GM21825 (cell line): ENCODE measurements around the gene SLAMF8.
A peak's percentile ranks its signal among the peaks of the same experiment; 100 is the strongest.

Source experiments
- ATAC-seq: cut with Tn5 transposase; IDR thresholded peaks from one replicate; pipeline ENCODE4 v1.9.1; 2021; ENCODE audit warnings: mild to moderate bottlenecking, moderate library complexity; ENCODE audit not compliant: unreplicated experiment

The SLAMF8 gene

GRCh38 chr1:159817276-159818041 is 9.2 kb upstream of the SLAMF8 start:
- no peak for ATAC-seq

- peak; percentile 61 for ATAC-seq
These were observed 5.4 kb upstream of the SLAMF8 start for GRCh38 chr1:159821171-159821867.

GRCh38 chr1:159823406-159823805 is 3.3 kb upstream of the SLAMF8 start:
- ATAC-seq = no peak

GRCh38 chr1:159825564-159825963 is 1.1 kb upstream of the SLAMF8 start:
- no peak for ATAC-seq

- ATAC-seq = no peak
These were observed 423 bp downstream of the SLAMF8 start for GRCh38 chr1:159827102-159827490.

GRCh38 chr1:159827549-159827948 is 876 bp downstream of the SLAMF8 start:
- no peak for ATAC-seq

GRCh38 chr1:159828176-159828575 is 1.5 kb downstream of the SLAMF8 start:
- ATAC-seq = no peak

- no peak for ATAC-seq
These were observed 2.1 kb downstream of the SLAMF8 start for GRCh38 chr1:159828581-159829272.

- ATAC-seq = peak; percentile 81
These were observed 2.6 kb downstream of the SLAMF8 start for GRCh38 chr1:159829273-159829634.

GRCh38 chr1:159829822-159830465 is 3.3 kb downstream of the SLAMF8 start:
- no peak for ATAC-seq

GRCh38 chr1:159830722-159831121 is 4.0 kb downstream of the SLAMF8 start:
- no peak for ATAC-seq

- ATAC-seq = no peak
These were observed 4.9 kb downstream of the SLAMF8 start for GRCh38 chr1:159831412-159832141.

- no peak for ATAC-seq
These were observed 5.6 kb downstream of the SLAMF8 start for GRCh38 chr1:159832309-159832708.

GRCh38 chr1:159835356-159835755 is 8.7 kb downstream of the SLAMF8 start:
- no peak for ATAC-seq

GRCh38 chr1:159835862-159836525 is 9.3 kb downstream of the SLAMF8 start:
- ATAC-seq = no peak

GRCh38 chr1:159838715-159839114 is 12.0 kb downstream of the SLAMF8 start:
- ATAC-seq = peak; percentile 64

GRCh38 chr1:159839116-159839849 is 12.6 kb downstream of the SLAMF8 start:
- ATAC-seq = peak; percentile 59

- ATAC-seq = no peak
These were observed 15.1 kb downstream of the SLAMF8 start for GRCh38 chr1:159841749-159842148.

- no peak for ATAC-seq
These were observed 16.8 kb downstream of the SLAMF8 start for GRCh38 chr1:159843459-159843858.
